Measurements from ENCODE around the gene C15orf62. TPM values are rescaled to one million over a fixed set of nuclear protein-coding genes. Genes with fewer than 3 reads are reported as not detected.

Gene C15orf62, protein sequence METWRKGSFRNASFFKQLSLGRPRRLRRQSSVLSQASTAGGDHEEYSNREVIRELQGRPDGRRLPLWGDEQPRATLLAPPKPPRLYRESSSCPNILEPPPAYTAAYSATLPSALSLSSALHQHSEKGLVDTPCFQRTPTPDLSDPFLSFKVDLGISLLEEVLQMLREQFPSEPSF
- total RNA-seq: not detected

DNA sequence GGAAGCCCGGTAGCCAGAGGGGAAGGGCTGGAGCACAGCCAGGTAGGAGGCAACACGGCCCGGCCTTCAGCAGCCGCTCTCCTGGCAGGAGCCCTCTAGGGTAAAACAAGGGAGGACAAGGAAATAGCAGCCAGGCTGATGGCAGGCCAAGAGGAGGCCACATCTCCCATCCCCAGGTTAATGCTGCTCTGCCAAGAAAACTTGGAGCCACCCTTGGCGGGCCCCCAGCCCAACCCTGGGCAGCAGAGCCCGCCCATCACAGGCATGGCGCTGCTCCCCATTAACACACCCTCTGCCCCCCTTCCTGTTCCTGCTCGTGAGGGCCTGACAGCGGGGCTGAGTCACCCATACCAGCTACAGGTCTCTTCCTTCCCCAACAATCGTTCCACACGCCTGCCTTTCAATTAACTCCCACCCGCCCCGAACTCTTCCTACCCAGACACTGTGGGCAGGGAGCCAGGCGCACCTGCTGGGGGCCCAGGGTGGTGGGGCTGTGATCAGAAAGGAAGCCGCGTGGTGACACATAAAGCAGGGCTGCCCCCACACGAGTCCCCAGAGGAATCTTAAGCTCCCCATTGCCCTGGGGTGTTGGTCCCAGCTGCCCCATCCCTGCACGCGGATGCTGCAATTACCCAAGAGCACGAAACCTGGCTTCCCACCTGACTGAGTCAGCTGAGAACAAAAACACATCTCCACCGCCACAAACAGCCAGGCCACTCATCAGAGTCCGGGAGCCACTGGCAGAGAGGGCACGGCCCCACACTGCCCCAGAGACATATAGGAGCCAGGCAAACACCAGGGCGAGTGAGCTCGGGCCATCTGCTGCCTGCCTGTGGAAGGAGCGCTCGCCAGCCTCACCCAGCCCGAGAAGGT lies at the start of gene C15orf62:
Gene C15orf62 (plus strand): TSS at position 707 of the 873 bp plus-strand sequence. CDS start 516 bp downstream, outside the sequence.
- Histone ChIP-seq H3K9me3 (ENCODE audit: control insufficient read depth in 3 of 3, low read length in 3 of 3) (no peaks in the 10 kb centered on the region), H3K27me3 (ENCODE audit: control insufficient read depth in 3 of 3, insufficient read depth in 3 of 3, low read length in 3 of 3) (no peaks in the 10 kb centered on the region), H3K9ac (ENCODE audit: low read depth in 1 of 3, low read length in 3 of 3) (peak within 1 kb of the TSS in 2 of 3 donors; percentile 16 to 20), H3K27ac (ENCODE audit: low read depth, low read length) (no peak within 1 kb of the TSS), H3K36me3 (ENCODE audit: control insufficient read depth in 3 of 3, insufficient read depth in 3 of 3, low read length in 3 of 3) (peaks cover 32 to 45% (median 34%) of the 10 kb centered on the region in 3 donors), H3K4me3 (ENCODE audit: low read length in 3 of 3) (no peak within 1 kb of the TSS), H3K4me1 (ENCODE audit: control insufficient read depth in 3 of 3, insufficient read depth in 3 of 3, low read length in 3 of 3) (peaks cover 10 to 28% (median 13%) of the 10 kb centered on the region in 3 donors)

DNA sequence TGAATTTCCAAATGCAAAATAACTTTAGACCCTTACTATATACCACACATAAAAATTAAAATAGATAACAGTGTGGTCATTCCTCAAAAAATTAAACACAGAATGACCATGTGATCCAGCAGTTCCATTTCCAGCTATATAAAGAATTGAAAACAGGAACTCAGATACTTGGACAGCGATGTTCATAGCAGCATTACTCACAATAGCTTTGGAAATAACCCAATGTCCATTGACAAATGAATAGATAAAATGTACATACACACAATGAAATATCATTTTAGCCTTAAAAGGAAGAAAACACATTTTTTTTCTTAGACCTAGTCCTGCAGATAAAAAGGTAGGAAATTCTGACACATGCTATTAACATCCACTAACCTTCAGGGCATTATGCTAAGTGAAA lies 48.1 kb upstream of the C15orf62 start:
- no peaks in the 10 kb centered on the region for H3K4me1 ChIP-seq (ENCODE audit: control insufficient read depth in 3 of 3, insufficient read depth in 3 of 3, low read length in 3 of 3)
- H3K36me3 ChIP-seq (ENCODE audit: control insufficient read depth in 3 of 3, insufficient read depth in 3 of 3, low read length in 3 of 3): no peaks in the 10 kb centered on the region
- no peak overlapping the region for H3K4me3 ChIP-seq (ENCODE audit: low read length in 3 of 3)
- no peak overlapping the region for H3K9ac ChIP-seq (ENCODE audit: low read depth in 1 of 3, low read length in 3 of 3)
- no peaks in the 10 kb centered on the region for H3K9me3 ChIP-seq (ENCODE audit: control insufficient read depth in 3 of 3, low read length in 3 of 3)
- H3K27ac ChIP-seq (ENCODE audit: low read depth, low read length): no peak overlapping the region
- H3K27me3 ChIP-seq (ENCODE audit: control insufficient read depth in 3 of 3, insufficient read depth in 3 of 3, low read length in 3 of 3): no peaks in the 10 kb centered on the region

DNA sequence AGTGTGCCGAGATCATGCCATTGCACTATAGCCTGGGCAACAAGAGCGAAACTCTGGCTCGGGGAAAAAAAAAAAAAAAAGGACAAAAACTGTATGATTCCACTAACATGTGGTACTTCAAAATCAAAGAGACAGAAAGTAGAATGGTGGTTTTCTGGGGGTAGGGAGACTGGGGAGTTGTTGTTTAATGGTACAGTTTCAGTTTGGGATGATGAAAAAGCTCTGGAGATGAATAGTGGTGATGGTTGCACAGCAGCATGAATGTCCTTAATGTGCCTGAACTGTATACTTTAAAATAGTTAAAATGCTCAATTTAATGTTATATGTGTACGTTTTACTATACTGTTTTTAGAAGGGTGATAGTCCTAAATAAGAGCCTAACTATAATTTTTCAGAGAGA lies 47.4 kb upstream of the C15orf62 start:
- Histone ChIP-seq H3K9me3 (ENCODE audit: control insufficient read depth in 3 of 3, low read length in 3 of 3) (no peaks in the 10 kb centered on the region), H3K27ac (ENCODE audit: low read depth, low read length) (no peak overlapping the region), H3K4me1 (ENCODE audit: control insufficient read depth in 3 of 3, insufficient read depth in 3 of 3, low read length in 3 of 3) (no peaks in the 10 kb centered on the region)

DNA sequence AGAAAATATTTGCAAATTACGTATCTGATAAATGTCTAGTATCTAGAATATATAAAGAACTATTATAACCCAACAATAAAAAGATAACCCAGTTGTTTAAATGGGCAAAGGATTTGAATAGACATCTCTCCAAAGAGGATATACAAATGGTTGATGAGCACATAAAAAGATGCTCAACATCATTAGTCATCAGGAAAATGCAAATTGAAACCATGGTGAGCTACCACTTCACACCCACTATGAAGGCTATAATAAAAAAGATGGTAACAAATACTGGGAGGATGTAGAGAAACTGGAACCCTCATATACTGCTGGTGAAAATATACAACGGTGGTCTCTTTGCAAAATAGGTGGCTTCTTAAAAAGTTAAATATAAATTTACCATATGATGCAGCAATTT lies 46.8 kb upstream of the C15orf62 start:
- H3K36me3 ChIP-seq (ENCODE audit: control insufficient read depth in 3 of 3, insufficient read depth in 3 of 3, low read length in 3 of 3): no peaks in the 10 kb centered on the region
- no peaks in the 10 kb centered on the region for H3K27me3 ChIP-seq (ENCODE audit: control insufficient read depth in 3 of 3, insufficient read depth in 3 of 3, low read length in 3 of 3)
- H3K9me3 ChIP-seq (ENCODE audit: control insufficient read depth in 3 of 3, low read length in 3 of 3): no peaks in the 10 kb centered on the region
- H3K4me1 ChIP-seq (ENCODE audit: control insufficient read depth in 3 of 3, insufficient read depth in 3 of 3, low read length in 3 of 3): no peaks in the 10 kb centered on the region
- H3K27ac ChIP-seq (ENCODE audit: low read depth, low read length): no peak overlapping the region
- no peak overlapping the region for H3K4me3 ChIP-seq (ENCODE audit: low read length in 3 of 3)
- H3K9ac ChIP-seq (ENCODE audit: low read depth in 1 of 3, low read length in 3 of 3): no peak overlapping the region

More for the DNA sequence above, 47.4 kb upstream of the C15orf62 start:
- Histone ChIP-seq H3K36me3 (ENCODE audit: control insufficient read depth in 3 of 3, insufficient read depth in 3 of 3, low read length in 3 of 3) (no peaks in the 10 kb centered on the region), H3K9ac (ENCODE audit: low read depth in 1 of 3, low read length in 3 of 3) (no peak overlapping the region), H3K4me3 (ENCODE audit: low read length in 3 of 3) (no peak overlapping the region), H3K27me3 (ENCODE audit: control insufficient read depth in 3 of 3, insufficient read depth in 3 of 3, low read length in 3 of 3) (no peaks in the 10 kb centered on the region)

DNA sequence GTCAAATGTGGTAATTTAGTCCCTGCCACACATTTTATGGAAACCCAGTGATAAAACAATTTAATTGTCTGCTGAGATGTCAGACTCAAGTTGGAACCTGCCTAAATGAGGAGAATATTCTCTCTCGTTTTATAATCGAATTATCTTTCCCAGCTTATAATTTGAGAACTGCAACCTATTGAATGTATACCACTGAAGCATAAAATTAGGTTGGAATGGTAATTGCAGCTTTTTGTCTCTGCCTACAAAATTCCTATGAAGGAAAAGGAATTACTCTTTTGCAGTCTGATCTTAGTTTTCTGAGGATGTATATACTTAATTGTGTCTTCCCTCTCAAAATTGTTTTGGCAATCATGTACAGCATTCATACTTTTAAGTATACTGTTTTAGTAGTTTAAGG lies 45.9 kb upstream of the C15orf62 start:
- H3K4me1 ChIP-seq (ENCODE audit: control insufficient read depth in 3 of 3, insufficient read depth in 3 of 3, low read length in 3 of 3): no peaks in the 10 kb centered on the region
- no peak overlapping the region for H3K9ac ChIP-seq (ENCODE audit: low read depth in 1 of 3, low read length in 3 of 3)
- H3K9me3 ChIP-seq (ENCODE audit: control insufficient read depth in 3 of 3, low read length in 3 of 3): no peaks in the 10 kb centered on the region
- no peaks in the 10 kb centered on the region for H3K36me3 ChIP-seq (ENCODE audit: control insufficient read depth in 3 of 3, insufficient read depth in 3 of 3, low read length in 3 of 3)
- no peaks in the 10 kb centered on the region for H3K27me3 ChIP-seq (ENCODE audit: control insufficient read depth in 3 of 3, insufficient read depth in 3 of 3, low read length in 3 of 3)
- no peak overlapping the region for H3K4me3 ChIP-seq (ENCODE audit: low read length in 3 of 3)
- no peak overlapping the region for H3K27ac ChIP-seq (ENCODE audit: low read depth, low read length)

DNA sequence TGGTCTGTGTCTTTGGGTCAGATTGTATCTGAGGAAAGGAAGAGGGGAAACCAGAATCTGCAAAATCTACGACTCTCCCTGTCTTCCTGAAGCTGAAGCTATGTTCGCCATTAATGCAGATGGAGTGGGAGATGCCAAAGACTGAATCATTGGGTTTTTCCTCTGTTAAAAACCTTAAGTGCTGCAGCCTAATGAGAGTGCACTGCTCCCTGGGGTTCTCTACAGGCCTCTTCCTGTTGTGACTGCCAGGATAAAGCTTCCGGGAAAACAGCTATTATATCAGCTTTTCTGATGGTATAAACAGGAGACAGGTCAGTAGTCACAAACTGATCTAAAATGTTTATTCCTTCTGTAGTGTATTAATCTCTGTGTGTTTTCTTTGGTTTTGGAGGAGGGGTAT lies 38.7 kb upstream of the C15orf62 start:
- no peaks in the 10 kb centered on the region for H3K9me3 ChIP-seq (ENCODE audit: control insufficient read depth in 3 of 3, low read length in 3 of 3)
- peaks cover 11 to 20% (median 18%) of the 10 kb centered on the region in 3 donors for H3K36me3 ChIP-seq (ENCODE audit: control insufficient read depth in 3 of 3, insufficient read depth in 3 of 3, low read length in 3 of 3)
- peak overlapping the region; percentile 23 for H3K27ac ChIP-seq (ENCODE audit: low read depth, low read length)
- no peaks in the 10 kb centered on the region for H3K4me1 ChIP-seq (ENCODE audit: control insufficient read depth in 3 of 3, insufficient read depth in 3 of 3, low read length in 3 of 3)
- no peaks in the 10 kb centered on the region for H3K27me3 ChIP-seq (ENCODE audit: control insufficient read depth in 3 of 3, insufficient read depth in 3 of 3, low read length in 3 of 3)
- H3K9ac ChIP-seq (ENCODE audit: low read depth in 1 of 3, low read length in 3 of 3): no peak overlapping the region
- H3K4me3 ChIP-seq (ENCODE audit: low read length in 3 of 3): no peak overlapping the region

DNA sequence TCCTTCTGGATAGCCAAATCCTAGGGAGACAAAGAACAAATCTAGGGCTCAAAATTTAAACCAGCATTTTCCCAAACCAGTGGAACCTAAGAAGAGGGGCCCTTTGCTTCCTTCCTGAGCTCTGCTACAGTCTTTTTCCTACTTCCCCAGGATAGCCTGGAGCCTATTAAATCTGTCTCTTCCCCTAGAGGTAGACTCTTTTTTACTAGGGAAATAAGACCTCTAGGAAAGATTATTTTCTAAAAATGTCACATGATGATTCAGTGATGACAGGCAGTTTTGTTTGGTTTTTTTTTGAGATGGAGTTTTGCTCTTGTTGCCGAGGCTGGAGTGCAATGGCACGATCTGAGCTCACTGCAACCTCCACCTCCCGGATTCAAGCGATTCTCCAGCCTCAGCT lies 33.2 kb upstream of the C15orf62 start:
- peaks cover 38 to 58% (median 55%) of the 10 kb centered on the region in 3 donors for H3K36me3 ChIP-seq (ENCODE audit: control insufficient read depth in 3 of 3, insufficient read depth in 3 of 3, low read length in 3 of 3)
- H3K27me3 ChIP-seq (ENCODE audit: control insufficient read depth in 3 of 3, insufficient read depth in 3 of 3, low read length in 3 of 3): no peaks in the 10 kb centered on the region
- no peak overlapping the region for H3K4me3 ChIP-seq (ENCODE audit: low read length in 3 of 3)
- H3K9me3 ChIP-seq (ENCODE audit: control insufficient read depth in 3 of 3, low read length in 3 of 3): no peaks in the 10 kb centered on the region
- H3K9ac ChIP-seq (ENCODE audit: low read depth in 1 of 3, low read length in 3 of 3): no peak overlapping the region
- H3K4me1 ChIP-seq (ENCODE audit: control insufficient read depth in 3 of 3, insufficient read depth in 3 of 3, low read length in 3 of 3): peaks cover 0 to 6% (median 3%) of the 10 kb centered on the region in 3 donors
- no peak overlapping the region for H3K27ac ChIP-seq (ENCODE audit: low read depth, low read length)

DNA sequence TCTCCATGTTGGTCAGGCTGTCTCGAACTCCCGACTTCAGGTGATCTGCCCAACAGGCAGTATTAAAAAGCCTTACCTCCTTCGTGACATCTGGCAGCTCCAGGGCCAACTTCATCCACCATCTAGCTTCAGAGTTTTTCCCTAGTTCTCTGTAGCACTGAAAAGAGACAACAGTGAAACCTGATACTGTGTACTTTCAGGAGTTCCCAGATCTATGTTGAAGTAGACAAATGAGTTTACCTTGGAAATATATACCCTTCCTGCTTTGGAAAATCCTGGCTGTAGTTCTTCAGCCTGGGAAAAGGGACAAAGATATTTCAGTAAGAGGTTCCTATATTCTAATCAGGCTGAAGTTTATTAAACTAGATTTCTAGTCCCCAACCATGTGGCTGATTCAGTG lies 32.7 kb upstream of the C15orf62 start:
- no peak overlapping the region for H3K27ac ChIP-seq (ENCODE audit: low read depth, low read length)
- H3K36me3 ChIP-seq (ENCODE audit: control insufficient read depth in 3 of 3, insufficient read depth in 3 of 3, low read length in 3 of 3): peaks cover 38 to 58% (median 56%) of the 10 kb centered on the region in 3 donors
- peaks cover 0 to 6% (median 3%) of the 10 kb centered on the region in 3 donors for H3K4me1 ChIP-seq (ENCODE audit: control insufficient read depth in 3 of 3, insufficient read depth in 3 of 3, low read length in 3 of 3)
- no peaks in the 10 kb centered on the region for H3K27me3 ChIP-seq (ENCODE audit: control insufficient read depth in 3 of 3, insufficient read depth in 3 of 3, low read length in 3 of 3)
- H3K4me3 ChIP-seq (ENCODE audit: low read length in 3 of 3): no peak overlapping the region
- no peak overlapping the region for H3K9ac ChIP-seq (ENCODE audit: low read depth in 1 of 3, low read length in 3 of 3)
- no peaks in the 10 kb centered on the region for H3K9me3 ChIP-seq (ENCODE audit: control insufficient read depth in 3 of 3, low read length in 3 of 3)

DNA sequence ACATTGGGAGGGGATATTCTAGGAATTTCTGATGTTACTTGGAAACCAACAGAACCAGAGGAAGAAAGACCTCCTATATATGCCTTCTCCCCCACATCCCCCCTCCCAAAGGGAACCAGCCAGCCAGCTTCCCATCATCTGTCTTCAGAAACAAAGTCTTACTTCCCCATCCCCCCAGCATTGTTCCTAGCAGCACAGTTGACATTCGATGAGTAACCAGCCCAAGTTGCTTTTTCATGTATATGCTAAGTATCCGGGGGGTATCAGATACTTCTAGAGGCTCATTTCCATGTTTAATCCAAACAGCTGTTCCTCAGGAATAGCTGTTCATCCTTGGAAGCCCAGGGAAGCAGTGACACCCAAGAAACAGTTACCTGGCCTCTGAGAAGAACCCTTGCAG lies 30.7 kb upstream of the C15orf62 start:
- no peak overlapping the region for H3K4me3 ChIP-seq (ENCODE audit: low read length in 3 of 3)
- no peak overlapping the region for H3K9ac ChIP-seq (ENCODE audit: low read depth in 1 of 3, low read length in 3 of 3)
- no peak overlapping the region for H3K27ac ChIP-seq (ENCODE audit: low read depth, low read length)
- no peaks in the 10 kb centered on the region for H3K9me3 ChIP-seq (ENCODE audit: control insufficient read depth in 3 of 3, low read length in 3 of 3)
- H3K4me1 ChIP-seq (ENCODE audit: control insufficient read depth in 3 of 3, insufficient read depth in 3 of 3, low read length in 3 of 3): peaks cover 11 to 15% (median 12%) of the 10 kb centered on the region in 3 donors
- no peaks in the 10 kb centered on the region for H3K27me3 ChIP-seq (ENCODE audit: control insufficient read depth in 3 of 3, insufficient read depth in 3 of 3, low read length in 3 of 3)
- H3K36me3 ChIP-seq (ENCODE audit: control insufficient read depth in 3 of 3, insufficient read depth in 3 of 3, low read length in 3 of 3): peaks cover 47 to 69% (median 62%) of the 10 kb centered on the region in 3 donors

DNA sequence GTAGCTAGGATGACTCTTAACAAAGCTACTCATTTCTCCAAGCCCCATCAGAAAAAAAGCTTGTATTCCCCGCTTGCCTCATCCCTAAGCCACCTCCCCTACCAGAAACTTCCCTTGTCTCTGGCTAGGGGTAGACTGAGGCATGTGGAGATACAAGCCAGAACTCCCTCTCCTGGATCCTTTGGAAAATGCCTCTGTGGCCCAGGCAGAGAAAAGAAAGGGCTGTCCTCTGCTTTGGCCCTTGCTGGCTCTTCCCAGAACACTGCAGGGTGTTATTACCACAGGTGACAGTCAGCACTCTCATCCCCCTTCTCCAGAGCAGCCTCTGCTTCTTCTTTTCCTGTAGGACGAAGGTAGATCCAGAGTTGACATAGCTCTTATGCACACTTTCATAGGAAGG lies 29.9 kb upstream of the C15orf62 start:
- no peak overlapping the region for H3K4me3 ChIP-seq (ENCODE audit: low read length in 3 of 3)
- peaks cover 51 to 70% (median 60%) of the 10 kb centered on the region in 3 donors for H3K36me3 ChIP-seq (ENCODE audit: control insufficient read depth in 3 of 3, insufficient read depth in 3 of 3, low read length in 3 of 3)
- peaks cover 11 to 17% (median 13%) of the 10 kb centered on the region in 3 donors for H3K4me1 ChIP-seq (ENCODE audit: control insufficient read depth in 3 of 3, insufficient read depth in 3 of 3, low read length in 3 of 3)
- H3K9ac ChIP-seq (ENCODE audit: low read depth in 1 of 3, low read length in 3 of 3): no peak overlapping the region
- no peaks in the 10 kb centered on the region for H3K27me3 ChIP-seq (ENCODE audit: control insufficient read depth in 3 of 3, insufficient read depth in 3 of 3, low read length in 3 of 3)
- no peak overlapping the region for H3K27ac ChIP-seq (ENCODE audit: low read depth, low read length)
- H3K9me3 ChIP-seq (ENCODE audit: control insufficient read depth in 3 of 3, low read length in 3 of 3): no peaks in the 10 kb centered on the region
